ENCODE measurements around the gene CMTR1. TPM values are rescaled to one million over a fixed set of nuclear protein-coding genes. Genes with fewer than 3 reads are reported as not detected.

The CMTR1 gene
- total and polyA plus RNA-seq, 4 donors: 4.7 to 25.5 (median 18.8) TPM

- Histone ChIP-seq H3K9ac (ENCODE audit: low read depth in 1 of 2, low read length in 2 of 2) (no peak overlapping the region), H3K27me3 (ENCODE audit: control insufficient read depth in 4 of 4, insufficient read depth in 4 of 4, low read length in 3 of 4) (no peaks in the 10 kb centered on the region), H3K4me1 (ENCODE audit: control insufficient read depth in 4 of 4, insufficient read depth in 4 of 4, low read length in 3 of 4) (peaks cover 0 to 16% (median 5%) of the 10 kb centered on the region in 4 donors), H3K9me3 (ENCODE audit: control insufficient read depth in 4 of 4, low read length in 3 of 4) (no peaks in the 10 kb centered on the region), H3K27ac (ENCODE audit: low read depth in 1 of 2, low read length in 2 of 2) (no peak overlapping the region), H3K36me3 (ENCODE audit: control insufficient read depth in 4 of 4, insufficient read depth in 3 of 4, low read depth in 1 of 4, low read length in 3 of 4) (no peaks in the 10 kb centered on the region), H3K4me3 (ENCODE audit: low read depth in 1 of 3, low read length in 3 of 3) (no peak overlapping the region)
- DNase-seq (ENCODE audit: low spot score): no peak
- TF ChIP-seq RAD21 (IDR thresholded peaks at IDR 0.05): no peak
- TF ChIP-seq EGR1 (IDR thresholded peaks at IDR 0.05; ENCODE audit: low read depth in 2 of 2): no peak
- no peak for TF ChIP-seq GABPA (IDR thresholded peaks at IDR 0.05 in 1 of 2, conservative IDR thresholded peaks at IDR 0.05 in 1 of 2)
- TF ChIP-seq, protein P1, sequence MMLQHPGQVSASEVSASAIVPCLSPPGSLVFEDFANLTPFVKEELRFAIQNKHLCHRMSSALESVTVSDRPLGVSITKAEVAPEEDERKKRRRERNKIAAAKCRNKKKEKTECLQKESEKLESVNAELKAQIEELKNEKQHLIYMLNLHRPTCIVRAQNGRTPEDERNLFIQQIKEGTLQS (IDR thresholded peaks at IDR 0.05): no peak
- TF ChIP-seq ZBTB33 (IDR thresholded peaks at IDR 0.05): no peak
- TF ChIP-seq, protein P2, sequence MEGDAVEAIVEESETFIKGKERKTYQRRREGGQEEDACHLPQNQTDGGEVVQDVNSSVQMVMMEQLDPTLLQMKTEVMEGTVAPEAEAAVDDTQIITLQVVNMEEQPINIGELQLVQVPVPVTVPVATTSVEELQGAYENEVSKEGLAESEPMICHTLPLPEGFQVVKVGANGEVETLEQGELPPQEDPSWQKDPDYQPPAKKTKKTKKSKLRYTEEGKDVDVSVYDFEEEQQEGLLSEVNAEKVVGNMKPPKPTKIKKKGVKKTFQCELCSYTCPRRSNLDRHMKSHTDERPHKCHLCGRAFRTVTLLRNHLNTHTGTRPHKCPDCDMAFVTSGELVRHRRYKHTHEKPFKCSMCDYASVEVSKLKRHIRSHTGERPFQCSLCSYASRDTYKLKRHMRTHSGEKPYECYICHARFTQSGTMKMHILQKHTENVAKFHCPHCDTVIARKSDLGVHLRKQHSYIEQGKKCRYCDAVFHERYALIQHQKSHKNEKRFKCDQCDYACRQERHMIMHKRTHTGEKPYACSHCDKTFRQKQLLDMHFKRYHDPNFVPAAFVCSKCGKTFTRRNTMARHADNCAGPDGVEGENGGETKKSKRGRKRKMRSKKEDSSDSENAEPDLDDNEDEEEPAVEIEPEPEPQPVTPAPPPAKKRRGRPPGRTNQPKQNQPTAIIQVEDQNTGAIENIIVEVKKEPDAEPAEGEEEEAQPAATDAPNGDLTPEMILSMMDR (IDR thresholded peaks at IDR 0.05; ENCODE audit: low read depth, low read length, missing input control): no peak
- no peak for TF ChIP-seq TAF1 (conservative IDR thresholded peaks at IDR 0.05)
- TF ChIP-seq HNF4A (conservative IDR thresholded peaks at IDR 0.05): no peak
- TF ChIP-seq HNF4G (IDR thresholded peaks at IDR 0.05): no peak
- TF ChIP-seq RXRA (IDR thresholded peaks at IDR 0.05): no peak
- no peak for TF ChIP-seq FOXA2 (IDR thresholded peaks at IDR 0.05)
- TF ChIP-seq JUND (IDR thresholded peaks at IDR 0.05): no peak
- TF ChIP-seq, protein P3, sequence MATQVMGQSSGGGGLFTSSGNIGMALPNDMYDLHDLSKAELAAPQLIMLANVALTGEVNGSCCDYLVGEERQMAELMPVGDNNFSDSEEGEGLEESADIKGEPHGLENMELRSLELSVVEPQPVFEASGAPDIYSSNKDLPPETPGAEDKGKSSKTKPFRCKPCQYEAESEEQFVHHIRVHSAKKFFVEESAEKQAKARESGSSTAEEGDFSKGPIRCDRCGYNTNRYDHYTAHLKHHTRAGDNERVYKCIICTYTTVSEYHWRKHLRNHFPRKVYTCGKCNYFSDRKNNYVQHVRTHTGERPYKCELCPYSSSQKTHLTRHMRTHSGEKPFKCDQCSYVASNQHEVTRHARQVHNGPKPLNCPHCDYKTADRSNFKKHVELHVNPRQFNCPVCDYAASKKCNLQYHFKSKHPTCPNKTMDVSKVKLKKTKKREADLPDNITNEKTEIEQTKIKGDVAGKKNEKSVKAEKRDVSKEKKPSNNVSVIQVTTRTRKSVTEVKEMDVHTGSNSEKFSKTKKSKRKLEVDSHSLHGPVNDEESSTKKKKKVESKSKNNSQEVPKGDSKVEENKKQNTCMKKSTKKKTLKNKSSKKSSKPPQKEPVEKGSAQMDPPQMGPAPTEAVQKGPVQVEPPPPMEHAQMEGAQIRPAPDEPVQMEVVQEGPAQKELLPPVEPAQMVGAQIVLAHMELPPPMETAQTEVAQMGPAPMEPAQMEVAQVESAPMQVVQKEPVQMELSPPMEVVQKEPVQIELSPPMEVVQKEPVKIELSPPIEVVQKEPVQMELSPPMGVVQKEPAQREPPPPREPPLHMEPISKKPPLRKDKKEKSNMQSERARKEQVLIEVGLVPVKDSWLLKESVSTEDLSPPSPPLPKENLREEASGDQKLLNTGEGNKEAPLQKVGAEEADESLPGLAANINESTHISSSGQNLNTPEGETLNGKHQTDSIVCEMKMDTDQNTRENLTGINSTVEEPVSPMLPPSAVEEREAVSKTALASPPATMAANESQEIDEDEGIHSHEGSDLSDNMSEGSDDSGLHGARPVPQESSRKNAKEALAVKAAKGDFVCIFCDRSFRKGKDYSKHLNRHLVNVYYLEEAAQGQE (IDR thresholded peaks at IDR 0.05): no peak
- TF ChIP-seq FOXA1 (IDR thresholded peaks at IDR 0.05): no peak
- TF ChIP-seq, protein P4, sequence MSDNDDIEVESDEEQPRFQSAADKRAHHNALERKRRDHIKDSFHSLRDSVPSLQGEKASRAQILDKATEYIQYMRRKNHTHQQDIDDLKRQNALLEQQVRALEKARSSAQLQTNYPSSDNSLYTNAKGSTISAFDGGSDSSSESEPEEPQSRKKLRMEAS (IDR thresholded peaks at IDR 0.05): no peak
- no peak for TF ChIP-seq SP1 (IDR thresholded peaks at IDR 0.05)
- TF ChIP-seq NR2F2 (IDR thresholded peaks at IDR 0.05): no peak
- TF ChIP-seq YY1 (IDR thresholded peaks at IDR 0.05): no peak
- WGBS: 71% methylated on average over 10 of the region's 10 CpGs
Observed at GRCh38 chr6:37501632-37502491, 68.8 kb downstream of the CMTR1 start.
